MM.1S (cell line): ENCODE results near the gene PRKAG3.

ENCODE experiments used
- DNase-seq: peaks from one replicate; pipeline ENCODE4 v3.0.0-alpha.2; 2015
- H2AFZ ChIP-seq: fragments of 300-600 bp; sonication (generic); 2 replicates; pipeline ENCODE4 v1.6.0; 2016; ENCODE audit warnings: antibody characterized with exemption, low read length
- H3F3A ChIP-seq: fragments of 300-600 bp; sonication (generic); 2 replicates; pipeline ENCODE4 v1.6.1; 2016; ENCODE audit warnings: mild to moderate bottlenecking, antibody characterized with exemption, low read length, moderate library complexity, mixed read lengths; ENCODE audit not compliant: insufficient read depth
- H3K27ac ChIP-seq: fragments of 300-600 bp; sonication (generic); 2 replicates; pipeline ENCODE4 v1.5.1; 2016; ENCODE audit warnings: mild to moderate bottlenecking, low read length
- H3K27me3 ChIP-seq: fragments of 300-600 bp; sonication (generic); replicated peaks from 2 replicates; pipeline ENCODE4 v1.6.0; 2016; ENCODE audit warnings: low read length; ENCODE audit not compliant: insufficient read depth
- H3K36me3 ChIP-seq: fragments of 300-600 bp; sonication (generic); replicated peaks from 2 replicates; pipeline ENCODE4 v1.6.1; 2016; ENCODE audit warnings: mild to moderate bottlenecking, low read length, mixed read lengths; ENCODE audit not compliant: insufficient read depth
- H3K4me1 ChIP-seq: fragments of 300-600 bp; sonication (generic); 2 replicates; pipeline ENCODE4 v1.6.1; 2016; ENCODE audit warnings: low read length, mixed read lengths
- H3K4me2 ChIP-seq: fragments of 300-600 bp; sonication (generic); 2 replicates; pipeline ENCODE4 v1.6.0; 2016; ENCODE audit warnings: low read depth, low read length
- H3K4me3 ChIP-seq: fragments of 300-600 bp; sonication (generic); 2 replicates; pipeline ENCODE4 v1.5.1; 2016; ENCODE audit warnings: low read length, mixed read lengths
- H3K79me2 ChIP-seq: fragments of 300-600 bp; sonication (generic); 2 replicates; pipeline ENCODE4 v1.6.1; 2016; ENCODE audit warnings: mixed run types, low read length, mixed read lengths
- H3K9ac ChIP-seq: fragments of 300-600 bp; sonication (generic); 2 replicates; pipeline ENCODE4 v1.6.1; 2016; ENCODE audit warnings: low read length, mixed read lengths
- H3K9me2 ChIP-seq: fragments of 300-600 bp; sonication (generic); replicated peaks from 2 replicates; pipeline ENCODE4 v1.6.1; 2016; ENCODE audit warnings: mild to moderate bottlenecking, low read length, mixed read lengths; ENCODE audit not compliant: insufficient read depth
- H3K9me3 ChIP-seq: fragments of 300-600 bp; sonication (generic); replicated peaks from 2 replicates; pipeline ENCODE4 v1.6.1; 2016; ENCODE audit warnings: mild to moderate bottlenecking, low read length, mixed read lengths; ENCODE audit not compliant: insufficient read depth
- H4K20me1 ChIP-seq: fragments of 300-600 bp; sonication (generic); 2 replicates; pipeline ENCODE4 v1.6.1; 2016; ENCODE audit warnings: mild to moderate bottlenecking, low read length, moderate library complexity, mixed read lengths; ENCODE audit not compliant: insufficient read depth
- CTCF ChIP-seq: fragments of 300-600 bp; sonication (generic); IDR thresholded peaks from 2 replicates; pipeline ENCODE4 v1.5.1; 2016; ENCODE audit warnings: antibody characterized with exemption, low read length, mixed read lengths
- EZH2 ChIP-seq: fragments of 300-600 bp; sonication (generic); optimal IDR thresholded peaks from 2 replicates; pipeline ENCODE3; 2017; ENCODE audit warnings: low read depth, mild to moderate bottlenecking, antibody characterized with exemption, low read length, mixed read lengths
- EZH2phosphoT487 ChIP-seq: fragments of 300-600 bp; sonication (generic); IDR thresholded peaks from 2 replicates; pipeline ENCODE4 v1.6.1; 2018; ENCODE audit warnings: antibody characterized with exemption, low read length

The PRKAG3 gene

GRCh38 chr2:218856896-218857243 lies 25.3 kb upstream of the PRKAG3 start:
- Histone ChIP-seq H3K27me3 (peaks cover 83% of the 10 kb centered on the region), H3K4me1 (0 out of 2 replicates have a peak, but pooled peaks cover 4% of the 10 kb centered on the region)

GRCh38 chr2:218856167-218856895 lies 24.7 kb upstream of the PRKAG3 start:
- Histone ChIP-seq H3F3A (no peaks in the 10 kb centered on the region), H3K9ac (no peak overlapping the region), H3K9me2 (no peaks in the 10 kb centered on the region), H3K27me3 (peaks cover 77% of the 10 kb centered on the region), H3K4me1 (0 out of 2 replicates have a peak, but pooled peaks cover 4% of the 10 kb centered on the region), H3K27ac (no peak overlapping the region), H4K20me1 (no peaks in the 10 kb centered on the region), H3K36me3 (no peaks in the 10 kb centered on the region), H3K79me2 (no peaks in the 10 kb centered on the region), H3K4me2 (no peak overlapping the region), H2AFZ (no peak overlapping the region), H3K9me3 (no peaks in the 10 kb centered on the region), H3K4me3 (no peak overlapping the region)
- DNase-seq = no peak
- TF ChIP-seq CTCF (no peak), EZH2 (no peak), EZH2phosphoT487 (no peak)

More at GRCh38 chr2:218856896-218857243, 25.3 kb upstream of the PRKAG3 start:
- no peak for DNase-seq
- H3K9me3 ChIP-seq = no peaks in the 10 kb centered on the region
- no peaks in the 10 kb centered on the region for H4K20me1 ChIP-seq
- no peak overlapping the region for H2AFZ ChIP-seq
- no peaks in the 10 kb centered on the region for H3K36me3 ChIP-seq
- H3K27ac ChIP-seq = no peak overlapping the region
- TF ChIP-seq EZH2phosphoT487 (no peak), EZH2 (no peak)
- no peaks in the 10 kb centered on the region for H3K79me2 ChIP-seq
- H3K4me3 ChIP-seq = no peak overlapping the region
- no peak overlapping the region for H3K4me2 ChIP-seq
- no peaks in the 10 kb centered on the region for H3K9me2 ChIP-seq
- no peaks in the 10 kb centered on the region for H3F3A ChIP-seq
- H3K9ac ChIP-seq = no peak overlapping the region

- no peaks in the 10 kb centered on the region for H3K9me2 ChIP-seq
- H3K27me3 ChIP-seq = peaks cover 70% of the 10 kb centered on the region
- H3K4me2 ChIP-seq = no peak overlapping the region
- TF ChIP-seq EZH2 (no peak), EZH2phosphoT487 (no peak)
- H2AFZ ChIP-seq = no peak overlapping the region
- no peak overlapping the region for H3K27ac ChIP-seq
- H3K9ac ChIP-seq = no peak overlapping the region
- H3K4me1 ChIP-seq = 0 out of 2 replicates have a peak, but pooled peaks cover 4% of the 10 kb centered on the region
- H3K9me3 ChIP-seq = no peaks in the 10 kb centered on the region
- H3K36me3 ChIP-seq = no peaks in the 10 kb centered on the region
- DNase-seq = no peak
- H3F3A ChIP-seq = no peaks in the 10 kb centered on the region
- no peaks in the 10 kb centered on the region for H4K20me1 ChIP-seq
- H3K79me2 ChIP-seq = no peaks in the 10 kb centered on the region
- no peak overlapping the region for H3K4me3 ChIP-seq
Observed at GRCh38 chr2:218855305-218856166, 23.9 kb upstream of the PRKAG3 start.

GRCh38 chr2:218854860-218855259 lies 23.3 kb upstream of the PRKAG3 start:
- H3K4me2 ChIP-seq = no peak overlapping the region
- no peaks in the 10 kb centered on the region for H4K20me1 ChIP-seq
- no peak overlapping the region for H2AFZ ChIP-seq
- no peak for TF ChIP-seq EZH2
- TF ChIP-seq CTCF = no peak
- no peak for TF ChIP-seq EZH2phosphoT487
- H3K4me1 ChIP-seq = no peaks in the 10 kb centered on the region
- no peak for DNase-seq
- H3K36me3 ChIP-seq = no peaks in the 10 kb centered on the region
- H3K27me3 ChIP-seq = peaks cover 63% of the 10 kb centered on the region
- H3K79me2 ChIP-seq = no peaks in the 10 kb centered on the region
- H3K27ac ChIP-seq = no peak overlapping the region
- no peak overlapping the region for H3K9ac ChIP-seq
- H3F3A ChIP-seq = no peaks in the 10 kb centered on the region
- no peaks in the 10 kb centered on the region for H3K9me2 ChIP-seq
- no peaks in the 10 kb centered on the region for H3K9me3 ChIP-seq
- no peak overlapping the region for H3K4me3 ChIP-seq
